Right lobe of liver (tissue), 6 donors: ENCODE data around the gene NRN1L. TPM values are rescaled to one million over a fixed set of nuclear protein-coding genes. Genes with fewer than 3 reads are reported as not detected.

Experiments
- ATAC-seq, 4 donors: fragments of 200-7000 bp; cut with Tn5 transposase; one replicate each; pipeline ENCODE4 v1.9.1; 2020; ENCODE audit warnings: mild to moderate bottlenecking in 4 of 4, moderate library complexity in 4 of 4
- DNase-seq, 3 donors: peaks; one replicate each; pipeline ENCODE4 v3.0.0-alpha.2; 2020
- H3K27ac ChIP-seq, 3 donors: fragments of 200-600 bp; one replicate each; pipeline ENCODE4 v1.8.0; 2022
- H3K27me3 ChIP-seq, 2 donors: fragments of 200-600 bp; one replicate each; pipeline ENCODE4 v1.8.0; 2022
- H3K36me3 ChIP-seq, 4 donors: fragments of 200-600 bp; sonication (generic) in 1 of 4; one replicate each; pipeline versions ENCODE4 v1.5.1 to v1.8.0; 2017 to 2022; ENCODE audit warnings: control low read depth in 1 of 4
- H3K4me1 ChIP-seq, 4 donors: fragments of 200-600 bp; sonication (generic) in 1 of 4; one replicate each; pipeline versions ENCODE4 v1.5.1 to v1.8.0; 2017 to 2022; ENCODE audit warnings: control low read depth in 1 of 4
- H3K4me3 ChIP-seq, 3 donors: fragments of 200-600 bp; one replicate each; pipeline ENCODE4 v1.8.0; 2022
- H3K9me3 ChIP-seq, 4 donors: fragments of 200-600 bp; sonication (generic) in 1 of 4; one replicate each; pipeline versions ENCODE4 v1.5.1 to v1.8.0; 2017 to 2022; ENCODE audit warnings: control low read depth in 1 of 4
- CTCF ChIP-seq, 4 donors: fragments of 200-600 bp in 3 of 4; fragments of 450-650 bp in 1 of 4; IDR thresholded peaks; one replicate each; pipeline versions ENCODE4 v1.5.1 to v1.8.0; 2016 to 2022; ENCODE audit warnings: antibody characterized with exemption in 4 of 4, mild to moderate bottlenecking in 2 of 4
- POLR2A ChIP-seq: fragments of 450-650 bp; IDR thresholded peaks from one replicate; pipeline ENCODE4 v1.6.1; 2017; ENCODE audit warnings: antibody characterized with exemption, mild to moderate bottlenecking
- WGBS: methylation state at CpG from one replicate; pipeline ENCODE4 v1.1.6; 2018; ENCODE audit warnings: low coverage, low lambda C conversion rate; ENCODE audit not compliant: insufficient coverage; ENCODE audit errors: missing lambda C conversion rate; 5-methylcytosine and 5-hydroxymethylcytosine counted together
- intact Hi-C, 2 donors: fragments of 100-400 bp; cut with DNase I; formaldehyde crosslinking; loops; one replicate each; pipeline versions ENCODE4 v1.11.2 to v1.14.1; 2022
- total RNA-seq, 6 experiments: library from RNA; depleted of rRNA in 2 of 6; stranded (reverse); fragments of >200 nt in 2 of 6; fragmentation: NEBNext Ultra II Directional in 3 of 6; extraction: Animal tissue kit (Norgen Biotek cat#: 25700) in 3 of 6; gene quantifications; one replicate each; pipeline versions ENCODE4 v1.1.0 to v1.2.4, GENCODE V29; 2016 to 2023
- donor health status: DM: no; HTN: yes; CAD: no.
- donor health status: DM: no; HTN: no; CAD: no.
- donor health status: DM: no; HTN: no; CAD: no.
- donor health status: DM: no; HTN: yes; CAD: no.
- donor health status: DM: no; HTN: yes; CAD: no.

NRN1L gene
- total RNA-seq, 6 experiments from 2014 or later = 0.84 TPM; not detected in 5

GRCh38 chr16:67845291-67846062 lies 39.2 kb upstream of the NRN1L start:
- TF ChIP-seq POLR2A (no peak), CTCF (IDR thresholded peaks at IDR 0.05) (no peak)
- intact Hi-C loops = no loop called here
- peaks cover 0 to 44% (median 12%) of the 10 kb centered on the region in 4 donors for H3K4me1 ChIP-seq
- DNase-seq (no peak), ATAC-seq (no peak)
- no peaks in the 10 kb centered on the region for H3K36me3 ChIP-seq
- H3K27me3 ChIP-seq = no peaks in the 10 kb centered on the region
- 65% methylated on average over 3 of the region's 5 CpGs for WGBS
- H3K4me3 ChIP-seq = peak overlapping the region in 2 of 3 donors; percentile 85 to 100
- peak overlapping the region; percentile 89 to 92 (median 90) for H3K27ac ChIP-seq
- no peaks in the 10 kb centered on the region for H3K9me3 ChIP-seq

DNA sequence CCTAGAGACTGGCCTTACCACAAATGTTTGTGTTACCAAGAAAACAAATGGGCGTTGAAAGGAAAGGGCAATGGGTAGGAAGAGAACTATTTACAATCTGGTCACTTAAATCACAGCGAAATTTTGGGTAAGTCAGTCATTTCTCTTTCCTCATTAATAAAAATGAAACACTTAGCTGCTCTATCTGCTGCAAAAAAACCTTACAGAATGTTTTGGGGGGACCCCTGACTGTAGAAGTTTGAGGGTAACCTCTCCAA lies 38.7 kb upstream of the NRN1L start:
- H3K27me3 ChIP-seq = no peaks in the 10 kb centered on the region
- TF ChIP-seq POLR2A = no peak
- TF ChIP-seq CTCF (IDR thresholded peaks at IDR 0.05) = no peak
- ATAC-seq (no peak), DNase-seq (no peak)
- peak overlapping the region; percentile 85 to 100 (median 96) for H3K4me3 ChIP-seq
- peaks cover 0 to 44% (median 12%) of the 10 kb centered on the region in 4 donors for H3K4me1 ChIP-seq
- H3K9me3 ChIP-seq = no peaks in the 10 kb centered on the region
- intact Hi-C loops = no loop called here
- 6% methylated on average over 2 of the region's 2 CpGs for WGBS
- H3K36me3 ChIP-seq = no peaks in the 10 kb centered on the region
- H3K27ac ChIP-seq = peak overlapping the region; percentile 89 to 92 (median 90)

DNA sequence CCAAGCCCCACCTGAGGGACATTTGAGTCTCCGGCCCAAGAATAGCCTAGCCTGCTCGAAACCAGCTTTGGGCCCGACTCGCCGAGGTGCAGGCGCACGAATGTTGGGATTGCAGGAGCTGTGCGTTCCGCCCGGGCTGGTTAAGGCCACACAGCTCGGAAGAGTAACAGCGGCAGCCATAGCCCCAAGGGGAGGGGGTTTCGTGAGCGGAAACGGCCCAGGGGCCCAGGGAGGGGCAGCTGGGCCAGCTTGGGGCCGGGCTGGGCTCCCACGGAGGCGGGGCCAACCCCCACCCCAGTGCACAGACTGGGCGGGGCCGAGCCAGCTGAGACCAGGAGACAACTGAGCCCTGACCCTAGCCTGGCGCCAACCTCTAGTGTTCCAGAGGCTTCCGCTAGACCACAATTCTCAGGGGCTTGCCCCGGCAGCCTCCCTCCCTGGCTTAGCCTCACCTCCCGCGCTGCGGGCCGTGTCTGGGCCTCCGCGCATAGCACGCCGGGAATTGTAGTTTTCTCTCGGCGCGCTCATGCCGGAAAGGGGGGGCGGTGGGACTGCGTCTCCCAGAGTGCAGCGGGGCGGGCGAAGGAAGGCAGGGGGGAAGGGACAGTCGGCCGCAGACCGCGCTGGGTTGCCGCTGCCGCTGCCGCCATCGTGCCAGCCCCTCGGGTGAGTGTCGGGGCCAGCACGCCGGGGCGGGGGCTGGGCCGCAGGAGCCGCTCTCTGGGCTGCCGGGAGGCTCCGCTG lies 38.2 kb upstream of the NRN1L start, which contains the start of gene NUTF2:
Gene NUTF2 (plus strand): TSS at position 614 of the 744 bp plus-strand sequence. CDS start 18,198 bp downstream, outside the sequence.
- H3K4me1 ChIP-seq = peaks cover 0 to 41% (median 12%) of the 10 kb centered on the region in 4 donors
- peak in 1 of 4 donors; percentile 8 for TF ChIP-seq CTCF (IDR thresholded peaks at IDR 0.05)
- TF ChIP-seq POLR2A = peak; percentile 65
- H3K27ac ChIP-seq = peak within 1 kb of the TSS; percentile 89 to 92 (median 90)
- no peaks in the 10 kb centered on the region for H3K36me3 ChIP-seq
- ATAC-seq (peak; percentile 81 to 89 (median 84)), DNase-seq (peak; percentile 96 to 97 (median 97))
- intact Hi-C loops = no loop called here
- 0% methylated on average over 1 of the region's 57 CpGs for WGBS
- H3K27me3 ChIP-seq = no peaks in the 10 kb centered on the region
- H3K4me3 ChIP-seq = peak within 1 kb of the TSS; percentile 85 to 100 (median 96)
- H3K9me3 ChIP-seq = no peaks in the 10 kb centered on the region

DNA sequence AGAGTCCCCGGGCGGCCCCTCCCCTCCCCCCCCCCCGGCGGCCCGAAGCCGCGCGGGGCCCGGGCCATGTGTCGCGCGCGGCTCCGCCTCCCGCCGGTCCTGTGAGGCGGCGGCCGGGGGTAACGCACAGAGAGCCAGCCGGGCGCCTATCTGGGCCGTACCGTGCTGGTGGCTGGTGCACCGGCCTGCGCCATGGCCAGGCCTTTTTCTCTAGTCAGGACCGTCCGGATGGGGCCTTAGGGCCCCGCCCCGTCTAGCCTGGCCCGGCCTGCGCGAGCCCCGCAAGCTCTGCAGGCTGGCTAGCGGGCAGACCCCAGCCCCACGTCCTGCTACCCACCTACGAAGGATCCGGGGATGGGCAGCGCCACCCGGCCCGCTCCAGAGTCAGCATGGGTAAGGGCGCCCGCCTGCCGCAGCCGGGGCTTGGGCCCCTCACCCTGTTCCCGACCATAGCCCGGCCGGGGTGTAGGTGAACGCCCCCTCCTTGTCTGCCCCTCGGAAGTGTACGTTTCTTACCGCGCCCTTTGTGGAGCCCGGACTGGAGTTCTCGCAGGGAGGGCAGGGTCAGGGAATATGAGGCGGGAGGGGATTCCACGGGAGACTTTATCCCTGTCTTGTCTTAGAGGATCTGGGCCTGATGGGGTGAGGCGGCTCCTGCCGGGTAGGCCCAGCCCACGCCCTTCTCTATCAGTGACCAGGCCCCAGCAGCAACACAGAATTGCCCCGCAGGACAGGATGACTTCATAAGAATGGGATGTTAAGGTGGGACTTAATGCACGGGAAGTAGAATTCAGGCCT lies 37.4 kb upstream of the NRN1L start, which contains the start of gene CENPT:
Gene CENPT (minus strand): TSS at position 630 of the 798 bp plus-strand sequence. CDS start 13,834 bp downstream, outside the sequence.
- DNase-seq = peak in 2 of 3 donors; percentile 60 to 76

More for the DNA sequence above, 37.4 kb upstream of the NRN1L start, which contains the start of gene CENPT:
- intact Hi-C loops = no loop called here
- no peaks in the 10 kb centered on the region for H3K9me3 ChIP-seq
- H3K27ac ChIP-seq = peak within 1 kb of the TSS; percentile 89 to 92 (median 90)
- H3K36me3 ChIP-seq = no peaks in the 10 kb centered on the region
- H3K4me3 ChIP-seq = peak within 1 kb of the TSS; percentile 85 to 100 (median 96)
- peak; percentile 49 to 62 (median 54) for ATAC-seq
- H3K27me3 ChIP-seq = no peaks in the 10 kb centered on the region
- TF ChIP-seq CTCF (IDR thresholded peaks at IDR 0.05) (peak in 1 of 4 donors; percentile 14), POLR2A (no peak)
- WGBS = 0% methylated on average over 13 of the region's 62 CpGs
- peaks cover 0 to 40% (median 12%) of the 10 kb centered on the region in 4 donors for H3K4me1 ChIP-seq
